ENCODE results near the gene CD80.

DNA sequence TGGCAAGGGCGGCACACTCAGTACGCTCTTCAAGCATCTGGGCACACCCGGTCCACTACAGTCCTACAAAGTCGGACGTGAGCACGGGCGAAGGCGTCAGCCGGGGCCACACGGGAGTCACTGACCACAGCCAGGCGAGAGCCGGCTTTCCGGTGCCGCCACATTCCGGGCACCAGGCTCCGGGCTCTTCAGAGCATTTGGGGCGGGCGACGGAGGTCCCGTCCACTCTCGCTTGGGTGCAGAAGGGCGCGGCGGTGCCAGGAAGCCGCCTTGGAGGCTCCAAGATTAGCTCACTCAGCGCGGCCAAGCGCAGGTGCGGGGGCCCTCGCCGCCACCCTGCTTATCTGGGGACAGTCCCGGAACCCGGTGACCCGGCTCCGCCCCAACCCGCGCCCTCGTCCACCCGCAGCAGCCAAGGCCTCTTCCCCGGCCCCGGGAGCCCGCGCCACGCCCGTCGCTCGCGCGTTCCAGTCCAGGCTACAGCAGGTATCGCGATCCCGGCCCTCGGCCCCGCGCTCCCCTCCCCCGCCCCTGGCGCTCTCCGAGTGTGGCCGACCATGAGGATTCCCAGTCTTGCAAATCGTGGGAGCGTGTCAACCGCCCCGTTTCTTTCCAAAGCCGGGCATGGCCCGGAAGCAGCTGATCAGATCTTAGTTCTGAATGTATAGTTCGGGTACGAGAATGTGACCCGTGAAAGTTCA lies 20.1 kb upstream of the CD80 start, which contains the start of gene ADPRH:
- TF ChIP-seq PPARA (CRISPR knock-in tag; IDR thresholded peaks at IDR 0.05; ENCODE audit: borderline replicate concordance) (no peak), TCF4 (CRISPR knock-in tag; IDR thresholded peaks at IDR 0.05; ENCODE audit: borderline replicate concordance) (no peak), ARNTL (CRISPR knock-in tag; IDR thresholded peaks at IDR 0.05; ENCODE audit: borderline replicate concordance, low read depth) (no peak), ZNF70 (CRISPR knock-in tag; IDR thresholded peaks at IDR 0.05) (no peak), ZNF8 (CRISPR knock-in tag; IDR thresholded peaks at IDR 0.05) (no peak), ZFP3 (CRISPR knock-in tag; IDR thresholded peaks at IDR 0.05) (no peak), RARB (CRISPR knock-in tag; IDR thresholded peaks at IDR 0.05) (no peak), TOX (CRISPR knock-in tag; IDR thresholded peaks at IDR 0.05; ENCODE audit: borderline replicate concordance) (no peak), GLIS3 (CRISPR knock-in tag; IDR thresholded peaks at IDR 0.05) (no peak), ISL1 (CRISPR knock-in tag; IDR thresholded peaks at IDR 0.05) (no peak), ZFP30 (CRISPR knock-in tag; IDR thresholded peaks at IDR 0.05) (no peak)
- TF ChIP-seq, protein P1, sequence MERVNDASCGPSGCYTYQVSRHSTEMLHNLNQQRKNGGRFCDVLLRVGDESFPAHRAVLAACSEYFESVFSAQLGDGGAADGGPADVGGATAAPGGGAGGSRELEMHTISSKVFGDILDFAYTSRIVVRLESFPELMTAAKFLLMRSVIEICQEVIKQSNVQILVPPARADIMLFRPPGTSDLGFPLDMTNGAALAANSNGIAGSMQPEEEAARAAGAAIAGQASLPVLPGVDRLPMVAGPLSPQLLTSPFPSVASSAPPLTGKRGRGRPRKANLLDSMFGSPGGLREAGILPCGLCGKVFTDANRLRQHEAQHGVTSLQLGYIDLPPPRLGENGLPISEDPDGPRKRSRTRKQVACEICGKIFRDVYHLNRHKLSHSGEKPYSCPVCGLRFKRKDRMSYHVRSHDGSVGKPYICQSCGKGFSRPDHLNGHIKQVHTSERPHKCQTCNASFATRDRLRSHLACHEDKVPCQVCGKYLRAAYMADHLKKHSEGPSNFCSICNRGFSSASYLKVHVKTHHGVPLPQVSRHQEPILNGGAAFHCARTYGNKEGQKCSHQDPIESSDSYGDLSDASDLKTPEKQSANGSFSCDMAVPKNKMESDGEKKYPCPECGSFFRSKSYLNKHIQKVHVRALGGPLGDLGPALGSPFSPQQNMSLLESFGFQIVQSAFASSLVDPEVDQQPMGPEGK (CRISPR knock-in tag; IDR thresholded peaks at IDR 0.05; ENCODE audit: borderline replicate concordance): no peak
